ENCODE measurements around the gene PLD4.

PLD4 gene

GRCh38 chr14:104955396-104955770 lies 30.7 kb downstream of the PLD4 start:
- DNase-seq (ENCODE audit: low read depth in 2 of 2), result no peak
- no peak for TF ChIP-seq CTCF (IDR thresholded peaks at IDR 0.05; ENCODE audit: low read depth, low read length)
- H3K4me3 ChIP-seq (replicated peaks in 1 of 2; ENCODE audit: low read depth in 2 of 2, low read length in 2 of 2), result no peak overlapping the region

GRCh38 chr14:104956290-104956890 lies 31.7 kb downstream of the PLD4 start:
- H3K4me3 ChIP-seq (replicated peaks in 1 of 2; ENCODE audit: low read depth in 2 of 2, low read length in 2 of 2), result no peak overlapping the region
- TF ChIP-seq CTCF (IDR thresholded peaks at IDR 0.05; ENCODE audit: low read depth, low read length), result no peak
- DNase-seq (ENCODE audit: low read depth in 2 of 2), result no peak

GRCh38 chr14:104957146-104958113 lies 32.8 kb downstream of the PLD4 start:
- no peak overlapping the region for H3K4me3 ChIP-seq (replicated peaks in 1 of 2; ENCODE audit: low read depth in 2 of 2, low read length in 2 of 2)
- peak; percentile 14 to 57 for DNase-seq (ENCODE audit: low read depth in 2 of 2)
- no peak for TF ChIP-seq CTCF (IDR thresholded peaks at IDR 0.05; ENCODE audit: low read depth, low read length)

- DNase-seq (ENCODE audit: low read depth in 2 of 2), result no peak
- H3K4me3 ChIP-seq (replicated peaks in 1 of 2; ENCODE audit: low read depth in 2 of 2, low read length in 2 of 2), result no peak overlapping the region
- no peak for TF ChIP-seq CTCF (IDR thresholded peaks at IDR 0.05; ENCODE audit: low read depth, low read length)
Observed at GRCh38 chr14:104964546-104964945, 39.9 kb downstream of the PLD4 start.

- TF ChIP-seq CTCF (IDR thresholded peaks at IDR 0.05; ENCODE audit: low read depth, low read length), result no peak
- H3K4me3 ChIP-seq (replicated peaks in 1 of 2; ENCODE audit: low read depth in 2 of 2, low read length in 2 of 2), result no peak overlapping the region
- DNase-seq (ENCODE audit: low read depth in 2 of 2), result no peak
Observed at GRCh38 chr14:104965561-104966231, 41.0 kb downstream of the PLD4 start.

GRCh38 chr14:104966261-104966865 lies 41.7 kb downstream of the PLD4 start:
- no peak for TF ChIP-seq CTCF (IDR thresholded peaks at IDR 0.05; ENCODE audit: low read depth, low read length)
- H3K4me3 ChIP-seq (replicated peaks in 1 of 2; ENCODE audit: low read depth in 2 of 2, low read length in 2 of 2), result no peak overlapping the region
- DNase-seq (ENCODE audit: low read depth in 2 of 2), result no peak
